ENCODE data around the gene PARVA. TPM values are rescaled to one million over a fixed set of nuclear protein-coding genes. Genes with fewer than 3 reads are reported as not detected.

Gene PARVA
- total RNA-seq, 1 experiment from 2014 or later, result 10.4 TPM

- CTCF ChIA-PET, result interaction anchor here (1.0 to 2.7 kb wide), 5 partner anchors 10 to 561 kb away, joined by 4 to 7 read pairs (median 6); no protein-coding TSS in a partner anchor
- H3K36me3 Mint-ChIP-seq, result peaks cover 6% of the 10 kb centered on the region
- no peak overlapping the region; the same call in 1 of the 2 replicates for H3K27ac Mint-ChIP-seq
- peaks cover 9% of the 10 kb centered on the region for H3K9me3 Mint-ChIP-seq
- H3K4me3 Mint-ChIP-seq, result no peak overlapping the region
- no peaks in the 10 kb centered on the region for H3K27me3 Mint-ChIP-seq (ENCODE audit: low read depth)
- DNase-seq (ENCODE audit: low spot score) (no peak), ATAC-seq (no peak)
- POLR2A ChIA-PET, result no interaction called here
- peaks cover 16% of the 10 kb centered on the region for H3K4me1 Mint-ChIP-seq
- no peak for TF ChIP-seq USF1 (CRISPR knock-in tag; IDR thresholded peaks at IDR 0.05)
- TF ChIP-seq RORB (CRISPR knock-in tag; IDR thresholded peaks at IDR 0.05), result no peak
- no peak for TF ChIP-seq MYBL2 (CRISPR knock-in tag; IDR thresholded peaks at IDR 0.05)
- TF ChIP-seq ATF1 (CRISPR knock-in tag; IDR thresholded peaks at IDR 0.05), result no peak
- no peak for TF ChIP-seq EMX1 (CRISPR knock-in tag; IDR thresholded peaks at IDR 0.05)
- TF ChIP-seq ZSCAN18 (CRISPR knock-in tag; IDR thresholded peaks at IDR 0.05), result no peak
- no peak for TF ChIP-seq ZNF512 (CRISPR knock-in tag; IDR thresholded peaks at IDR 0.05; ENCODE audit: borderline replicate concordance)
- no peak for TF ChIP-seq FOXJ3 (CRISPR knock-in tag; IDR thresholded peaks at IDR 0.05; ENCODE audit: borderline replicate concordance)
- no peak for TF ChIP-seq SMAD3 (CRISPR knock-in tag; IDR thresholded peaks at IDR 0.05; ENCODE audit: borderline replicate concordance)
- TF ChIP-seq TP53 (CRISPR knock-in tag; IDR thresholded peaks at IDR 0.05), result no peak
- no peak for TF ChIP-seq ESRRA (CRISPR knock-in tag; IDR thresholded peaks at IDR 0.05; ENCODE audit: borderline replicate concordance)
These were observed 25.3 kb downstream of the PARVA start for GRCh38 chr11:12402691-12403120.

- POLR2A ChIA-PET, result no interaction called here
- Mint-ChIP-seq H3K36me3 (peaks cover 4% of the 10 kb centered on the region), H3K9me3 (peaks cover 6% of the 10 kb centered on the region), H3K27ac (no peak overlapping the region), H3K4me3 (no peak overlapping the region), H3K27me3 (ENCODE audit: low read depth) (no peaks in the 10 kb centered on the region), H3K4me1 (peaks cover 16% of the 10 kb centered on the region)
- ATAC-seq (no peak; the same call in 1 of the 2 replicates), DNase-seq (ENCODE audit: low spot score) (no peak)
- CTCF ChIA-PET, result interaction anchor here (0.7 to 2.7 kb wide), 5 partner anchors 8 to 560 kb away, joined by 3 to 7 read pairs (median 6); no protein-coding TSS in a partner anchor
- TF ChIP-seq ZNF512 (CRISPR knock-in tag; IDR thresholded peaks at IDR 0.05; ENCODE audit: borderline replicate concordance) (no peak), FOXK1 (CRISPR knock-in tag; IDR thresholded peaks at IDR 0.05) (no peak), MXD4 (CRISPR knock-in tag; IDR thresholded peaks at IDR 0.05; ENCODE audit: borderline replicate concordance) (no peak), ZMAT4 (CRISPR knock-in tag; IDR thresholded peaks at IDR 0.05) (no peak)
These were observed 26.0 kb downstream of the PARVA start for GRCh38 chr11:12403122-12403996.

- H3K4me1 Mint-ChIP-seq, result peaks cover 16% of the 10 kb centered on the region
- POLR2A ChIA-PET, result no interaction called here
- no peak for DNase-seq (ENCODE audit: low spot score)
- no peak overlapping the region for H3K4me3 Mint-ChIP-seq
- no peaks in the 10 kb centered on the region for H3K27me3 Mint-ChIP-seq (ENCODE audit: low read depth)
- H3K27ac Mint-ChIP-seq, result no peak overlapping the region
- CTCF ChIA-PET, result interaction anchor here (0.7 to 2.7 kb wide), 2 partner anchors 8 to 115 kb away, joined by 3 to 7 read pairs; no protein-coding TSS in a partner anchor
- no peak for ATAC-seq
- H3K9me3 Mint-ChIP-seq, result peaks cover 6% of the 10 kb centered on the region
- H3K36me3 Mint-ChIP-seq, result peaks cover 4% of the 10 kb centered on the region
- TF ChIP-seq IRF2 (CRISPR knock-in tag; IDR thresholded peaks at IDR 0.05; ENCODE audit: borderline replicate concordance, low read depth) (no peak), ESRRA (CRISPR knock-in tag; IDR thresholded peaks at IDR 0.05; ENCODE audit: borderline replicate concordance) (no peak), ZNF512 (CRISPR knock-in tag; IDR thresholded peaks at IDR 0.05; ENCODE audit: borderline replicate concordance) (no peak), ZBTB21 (CRISPR knock-in tag; IDR thresholded peaks at IDR 0.05; ENCODE audit: borderline replicate concordance) (no peak), NFATC4 (CRISPR knock-in tag; IDR thresholded peaks at IDR 0.05) (no peak), ZNF121 (CRISPR knock-in tag; IDR thresholded peaks at IDR 0.05) (no peak), NFYB (CRISPR knock-in tag; conservative IDR thresholded peaks at IDR 0.05; ENCODE audit: low read depth) (no peak), IRF1 (CRISPR knock-in tag; IDR thresholded peaks at IDR 0.05) (no peak), ZMAT4 (CRISPR knock-in tag; IDR thresholded peaks at IDR 0.05) (no peak), ZNF671 (CRISPR knock-in tag; IDR thresholded peaks at IDR 0.05) (no peak), ZNF232 (CRISPR knock-in tag; IDR thresholded peaks at IDR 0.05) (no peak), MYBL2 (CRISPR knock-in tag; IDR thresholded peaks at IDR 0.05) (no peak)
These were observed 26.6 kb downstream of the PARVA start for GRCh38 chr11:12403997-12404350.

Measured in WTC11 (cell line).